Renal cortical epithelial cell (primary cell): Measurements from ENCODE around the gene C12orf75. TPM values are rescaled to one million over a fixed set of nuclear protein-coding genes. Genes with fewer than 3 reads are reported as not detected.
A peak's percentile ranks its signal among the peaks of the same experiment; 100 is the strongest.
"Not testable (repeated sequence)": the region's sequence is repeated elsewhere in the genome, so short reads cannot be mapped to it uniquely, and the experiment has no call there.

ENCODE experiments used
- DNase-seq: peaks from one replicate; pipeline ENCODE4 v3.0.0-alpha.2; 2011; ENCODE audit warnings: low read depth
- total RNA-seq: library from RNA; depleted of rRNA; stranded (reverse); fragments of >200 nt; gene quantifications from 2 replicates; pipeline ENCODE4 v1.2.3, GENCODE V29; 2014

C12orf75 gene
- total RNA-seq, 1 donor from 2014 or later = 468 TPM

DNA sequence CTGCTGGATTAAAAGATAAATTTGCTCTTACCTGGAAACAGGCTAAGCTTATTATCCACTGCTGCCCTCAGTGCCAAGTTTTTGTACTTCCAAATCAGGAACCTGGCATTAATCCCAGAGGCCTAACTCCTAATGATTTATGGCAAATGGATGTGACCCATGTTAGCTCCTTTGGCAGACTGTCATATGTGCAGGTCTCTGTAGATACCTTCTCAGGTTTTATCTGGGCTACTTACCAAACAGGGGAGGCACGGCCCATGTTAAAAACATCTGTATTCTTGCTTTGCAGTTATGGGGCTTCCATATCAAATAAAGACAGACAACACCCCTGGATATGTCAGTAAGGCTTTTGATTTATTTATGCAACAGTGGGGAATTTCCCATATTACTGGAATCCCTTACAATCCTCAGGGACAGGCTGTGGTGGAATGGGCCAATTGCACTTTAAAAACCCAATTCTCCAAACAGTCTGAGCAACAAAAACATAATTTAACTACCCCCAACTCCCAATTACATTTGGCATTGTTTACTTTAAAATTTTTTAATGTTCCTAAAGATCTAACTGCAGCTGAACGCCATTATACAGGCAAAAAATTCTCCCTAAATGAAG, 19.9 kb upstream of the C12orf75 start:
- not testable (repeated sequence) for DNase-seq

DNA sequence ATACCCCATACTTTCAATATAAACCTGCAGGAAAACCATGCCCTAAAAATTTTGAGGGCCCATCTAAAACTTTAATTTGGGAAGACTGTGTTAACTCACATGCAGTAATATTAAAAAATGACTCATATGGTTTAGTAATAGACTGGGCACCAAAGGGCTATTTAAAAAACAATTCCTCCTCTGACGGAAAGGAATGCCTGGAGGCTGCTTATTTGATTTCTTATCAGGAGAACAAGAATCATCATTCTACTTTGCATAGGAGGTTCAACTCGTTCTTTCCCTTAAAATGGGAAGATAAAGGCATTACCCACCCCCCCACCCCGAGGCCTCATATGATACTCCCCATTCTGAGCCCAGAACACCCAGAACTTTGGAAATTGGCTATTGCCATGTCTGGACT, 18.6 kb upstream of the C12orf75 start:
- DNase-seq = peak; percentile 57

DNA sequence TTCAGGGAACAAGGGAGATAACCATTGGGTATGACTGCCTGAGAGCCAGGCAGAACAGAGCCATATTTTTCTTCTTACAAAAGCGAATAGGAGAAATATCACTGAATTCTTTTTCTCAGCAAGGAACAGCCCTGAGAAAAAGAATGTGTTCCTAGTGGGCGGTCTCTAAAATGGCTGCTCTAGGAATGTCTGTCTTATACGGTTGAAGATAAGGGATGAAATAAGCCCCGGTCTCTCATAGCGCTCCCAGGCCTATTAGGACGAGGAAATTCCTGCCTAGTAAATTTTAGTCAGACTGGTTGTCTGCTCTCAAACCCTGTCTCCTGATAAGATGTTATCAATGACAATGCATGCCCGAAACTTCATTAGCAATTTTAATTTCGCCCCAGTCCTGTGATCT, 16.7 kb upstream of the C12orf75 start:
- DNase-seq = not testable (repeated sequence)

DNA sequence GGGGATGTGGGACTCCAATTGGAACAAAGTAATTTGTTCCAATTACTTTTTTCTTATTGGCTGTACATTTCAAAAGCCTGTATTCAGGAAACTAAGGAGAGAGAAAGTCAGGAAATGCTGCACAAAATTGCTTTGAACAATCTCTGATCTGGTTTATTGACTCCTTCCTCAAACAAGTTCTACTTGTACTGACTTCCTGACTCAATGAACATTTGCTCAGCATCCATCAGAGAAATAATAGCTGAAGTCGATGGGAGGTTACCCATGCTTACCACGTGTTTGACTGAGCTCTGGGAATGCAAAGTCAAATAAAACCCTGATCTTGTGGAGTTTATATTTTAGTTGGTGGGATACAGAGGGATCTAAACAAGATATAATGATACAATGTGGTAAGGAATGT, 15.4 kb upstream of the C12orf75 start:
- no peak for DNase-seq

DNA sequence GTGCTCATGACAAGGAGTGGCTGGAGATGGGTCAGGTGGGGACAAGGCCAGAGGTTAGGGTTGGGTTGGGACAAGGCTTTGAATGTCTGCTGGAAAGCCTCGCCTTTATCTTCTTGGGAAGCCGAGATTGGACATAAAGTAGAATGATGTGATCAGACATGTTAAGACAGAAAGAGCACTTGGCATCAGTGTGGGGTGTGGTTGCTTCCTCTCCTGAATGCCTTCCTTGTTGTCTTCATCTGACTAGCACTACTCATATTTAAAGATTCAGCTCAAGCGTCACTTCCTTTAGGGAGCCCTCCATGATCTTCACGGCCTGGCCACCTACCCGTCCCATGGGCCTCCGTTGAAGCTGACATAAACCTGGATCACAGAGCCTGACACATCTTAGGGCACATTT, 14.8 kb upstream of the C12orf75 start:
- no peak for DNase-seq

DNA sequence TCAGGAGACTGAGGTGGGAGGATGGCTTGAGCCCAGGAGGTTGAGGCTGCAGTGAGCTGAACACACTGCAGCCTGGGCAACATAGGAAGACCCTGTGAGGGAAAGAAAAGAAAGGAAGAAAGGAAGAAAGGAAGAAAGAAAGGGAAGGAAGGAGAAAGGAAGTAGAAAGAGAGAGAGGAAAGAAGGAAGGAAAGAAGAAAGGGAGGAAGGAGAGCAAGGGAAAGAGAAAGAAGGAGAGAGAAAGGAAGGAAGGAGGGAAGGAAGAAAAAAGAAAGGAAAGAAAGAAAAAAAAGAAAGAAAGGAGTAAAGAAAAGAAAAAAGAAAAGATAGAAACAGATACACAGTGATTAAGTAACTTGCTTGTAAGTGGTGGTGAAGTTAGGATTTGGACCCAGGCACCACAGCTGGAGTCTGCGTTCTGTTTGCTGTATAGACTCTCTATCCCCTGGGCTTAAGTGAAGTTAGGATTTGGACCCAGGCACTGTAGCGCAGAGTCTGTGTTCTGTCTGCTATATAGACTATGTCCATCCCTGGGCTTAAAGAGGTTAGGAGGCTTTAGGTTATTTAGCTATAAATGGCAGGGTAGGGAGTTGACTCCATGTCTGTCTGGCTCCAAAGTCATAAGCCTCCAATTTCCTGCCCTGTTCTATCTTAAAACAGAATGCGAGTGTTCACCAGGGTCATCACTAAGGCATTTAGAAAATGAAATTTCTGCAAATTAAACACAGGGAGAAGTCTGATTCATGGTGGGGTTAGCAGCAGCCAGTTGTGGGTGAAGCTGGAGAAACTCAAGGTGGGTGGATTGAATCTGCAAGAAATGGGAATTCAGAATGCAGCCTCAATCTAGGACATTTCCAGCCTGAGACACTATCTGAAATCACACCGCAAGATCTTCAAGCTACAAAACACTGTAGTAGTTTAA, 13.3 kb upstream of the C12orf75 start:
- DNase-seq = peak; percentile 80

DNA sequence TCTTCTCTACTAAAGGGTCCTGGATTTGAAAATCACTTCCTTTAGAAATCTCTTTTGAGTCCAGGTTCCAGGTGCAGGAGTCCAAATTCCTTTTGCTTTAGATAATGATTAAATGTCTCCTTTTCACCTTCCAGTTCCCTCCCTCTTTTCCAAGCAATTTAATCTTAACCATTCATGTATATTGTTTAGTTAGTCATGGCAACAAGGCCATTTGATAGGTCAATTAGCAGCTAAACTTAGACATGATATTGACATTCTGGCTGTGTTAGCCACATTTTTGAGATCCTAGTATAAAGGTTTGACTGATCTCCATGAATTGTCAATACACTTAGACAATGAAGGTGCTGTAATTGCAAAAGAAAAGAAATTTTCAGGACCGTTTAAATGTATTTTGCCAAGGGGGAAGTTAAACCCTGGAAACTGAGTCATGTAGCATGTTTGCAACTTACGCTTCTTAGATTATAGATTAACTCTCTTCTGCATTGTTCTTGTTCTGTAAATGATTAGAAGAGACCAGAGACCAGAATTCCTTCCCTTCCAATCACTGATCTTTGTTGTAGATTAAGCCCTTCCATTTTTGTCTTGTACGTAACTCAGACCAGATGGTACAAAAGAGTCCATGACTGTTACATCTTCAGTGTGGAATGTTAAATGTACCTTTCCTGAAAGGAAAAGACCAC, 12.4 kb upstream of the C12orf75 start:
- DNase-seq = peak; percentile 100

DNA sequence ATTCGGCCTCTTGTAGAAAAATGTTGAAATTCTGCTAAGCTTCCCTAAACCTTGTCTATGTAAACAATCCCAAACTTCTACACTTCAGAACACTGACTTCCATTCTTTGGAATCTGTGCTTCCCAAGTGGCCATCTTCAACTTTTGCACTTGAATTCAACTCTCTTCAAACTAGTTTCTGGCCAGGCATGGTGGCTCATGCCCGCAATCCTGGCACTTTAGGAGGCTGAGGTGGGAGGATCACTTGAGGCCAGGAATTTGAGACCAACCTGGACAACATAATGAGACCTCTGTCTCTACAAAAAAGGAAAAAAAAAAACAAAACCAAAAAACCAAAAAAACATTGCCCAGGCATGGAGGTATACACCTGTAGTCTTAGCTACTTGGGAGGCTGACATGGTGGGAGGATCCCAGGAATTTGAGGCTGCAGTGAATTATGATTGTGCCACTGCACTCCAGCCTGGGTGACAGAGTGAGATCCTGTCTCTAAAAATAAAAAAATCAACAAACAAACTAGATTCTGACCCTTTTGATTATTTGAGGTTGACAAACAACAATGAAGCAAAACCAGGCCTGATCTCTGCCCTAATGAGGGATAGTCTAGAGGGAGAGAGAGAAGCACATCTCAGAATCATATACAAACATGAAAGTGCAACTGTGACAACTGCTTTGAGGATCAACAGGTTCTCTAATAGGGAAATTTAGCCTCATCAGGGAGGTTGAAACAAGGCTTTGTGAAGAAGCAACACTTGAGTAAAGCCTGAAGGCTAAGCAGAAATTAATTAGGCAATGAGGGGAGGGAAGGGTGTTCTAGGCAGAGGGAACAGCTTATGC, 11.6 kb upstream of the C12orf75 start:
- DNase-seq = no peak

DNA sequence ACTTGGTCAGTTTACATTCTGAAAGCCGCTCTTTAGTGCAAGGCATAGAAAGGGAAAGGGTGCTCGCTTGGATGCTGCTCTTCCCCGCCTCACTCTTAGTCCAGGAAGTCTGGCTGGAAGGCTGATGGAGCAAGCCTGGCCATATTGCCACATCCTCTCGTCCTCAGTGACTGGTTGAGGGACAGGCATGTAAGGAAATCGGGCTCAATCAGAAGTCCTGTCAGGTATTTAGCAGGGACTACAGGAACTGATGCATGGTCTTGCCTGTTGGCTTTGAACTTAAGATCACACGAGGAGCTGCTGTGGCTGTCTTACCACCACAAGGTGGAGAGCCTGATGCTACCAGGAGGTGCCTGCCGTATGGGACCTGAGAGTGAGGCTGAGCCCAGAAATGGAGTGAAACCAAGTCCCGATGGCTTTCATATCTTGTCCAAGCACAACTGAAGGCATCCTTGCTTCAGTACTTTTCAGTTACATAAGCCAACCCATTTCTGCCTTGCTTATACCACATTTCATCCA, 10.7 kb upstream of the C12orf75 start:
- DNase-seq = no peak

DNA sequence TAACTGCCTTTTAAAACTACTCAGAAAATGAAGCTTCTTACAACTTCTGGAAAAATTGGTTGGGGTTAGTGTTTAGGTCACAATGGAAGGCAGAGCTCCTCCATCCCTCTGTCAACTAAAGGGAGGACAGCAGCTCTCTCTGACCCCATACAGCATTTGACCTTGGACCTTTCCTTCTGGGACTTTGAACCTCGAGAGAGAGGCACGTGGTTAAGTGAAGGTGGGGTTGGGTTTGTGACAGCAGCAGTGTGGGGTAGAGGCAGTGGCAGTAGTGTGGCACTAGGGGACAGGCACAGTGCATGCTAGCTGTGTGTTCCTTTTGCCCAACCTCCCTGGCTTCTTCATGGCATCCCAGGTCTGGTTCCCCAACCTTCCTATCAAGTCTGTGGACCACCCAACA, 9.4 kb upstream of the C12orf75 start:
- no peak for DNase-seq

DNA sequence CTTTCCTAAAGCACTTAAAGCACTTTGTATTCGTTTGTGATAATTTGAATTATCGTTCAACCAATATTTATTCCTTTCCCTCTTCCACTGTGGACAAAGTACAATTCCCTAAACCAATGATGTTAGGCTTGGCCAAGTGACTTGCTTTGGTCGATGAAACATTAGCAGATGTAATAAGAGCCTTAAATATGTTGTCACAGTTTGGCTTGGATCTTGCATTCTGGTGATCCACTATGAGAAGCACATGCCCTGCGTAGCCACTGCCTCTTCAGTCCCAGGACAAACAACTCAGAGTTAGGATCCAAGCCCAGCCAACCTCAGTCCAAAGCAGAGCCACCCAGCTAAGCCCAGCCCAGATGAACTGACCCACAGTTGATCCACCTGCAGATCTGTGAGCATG, 8.4 kb upstream of the C12orf75 start:
- DNase-seq = peak; percentile 70

DNA sequence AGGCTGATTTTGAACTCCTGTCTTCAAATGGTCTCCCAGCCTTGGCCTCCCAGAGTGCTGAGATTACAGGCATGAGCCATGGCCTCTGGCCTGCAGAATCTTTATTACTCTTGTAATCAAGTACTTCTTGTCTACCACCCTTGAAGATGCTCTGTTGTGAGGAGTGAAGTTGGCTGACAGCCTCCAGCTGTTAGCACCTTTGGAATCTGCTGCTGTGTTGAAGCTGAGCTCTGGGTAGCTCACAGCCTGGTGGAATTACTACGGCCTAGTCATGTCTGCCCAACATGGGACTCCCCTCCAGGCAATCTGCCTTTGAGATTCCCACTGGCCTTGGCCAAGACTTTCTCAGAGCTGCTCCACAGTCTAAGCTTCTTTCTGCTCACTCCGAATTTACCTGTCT, 5.8 kb upstream of the C12orf75 start:
- peak; percentile 34 for DNase-seq

DNA sequence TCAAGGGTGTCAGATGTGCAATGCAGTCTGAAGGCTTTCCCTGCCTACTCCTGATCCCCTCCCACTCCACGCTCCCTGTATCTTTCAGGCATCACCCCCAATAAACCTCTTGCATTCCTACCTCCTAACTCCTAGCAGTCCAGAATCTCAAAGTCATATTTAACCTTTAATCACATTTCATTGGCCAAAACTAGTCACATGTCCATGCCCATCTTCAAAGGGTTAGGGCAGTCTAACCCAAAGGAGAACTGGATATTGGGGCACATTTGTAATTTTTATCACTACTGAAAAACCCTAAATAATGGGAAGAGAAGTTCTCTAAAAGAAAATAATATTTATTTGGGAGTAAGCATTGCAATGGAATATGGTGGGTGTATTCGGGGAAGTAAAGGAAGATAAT, 5.4 kb upstream of the C12orf75 start:
- DNase-seq = no peak

DNA sequence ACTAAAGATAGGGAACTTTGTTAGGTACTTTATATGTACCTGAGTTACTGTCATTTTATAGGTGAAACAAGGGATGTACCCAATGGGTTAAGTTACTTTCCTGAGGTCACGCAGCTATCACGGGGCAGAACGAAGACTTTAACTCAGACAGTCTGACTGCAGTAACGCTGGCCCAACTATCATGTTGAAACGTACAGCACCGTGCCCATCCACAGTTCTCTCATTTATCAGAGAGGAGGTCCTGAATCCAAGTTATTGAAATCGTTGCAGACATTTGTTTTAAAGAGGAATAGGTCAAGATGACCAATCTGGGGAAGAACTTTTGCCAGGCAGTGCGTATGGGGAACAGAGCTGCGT, 587 bp upstream of the C12orf75 start:
- no peak for DNase-seq

DNA sequence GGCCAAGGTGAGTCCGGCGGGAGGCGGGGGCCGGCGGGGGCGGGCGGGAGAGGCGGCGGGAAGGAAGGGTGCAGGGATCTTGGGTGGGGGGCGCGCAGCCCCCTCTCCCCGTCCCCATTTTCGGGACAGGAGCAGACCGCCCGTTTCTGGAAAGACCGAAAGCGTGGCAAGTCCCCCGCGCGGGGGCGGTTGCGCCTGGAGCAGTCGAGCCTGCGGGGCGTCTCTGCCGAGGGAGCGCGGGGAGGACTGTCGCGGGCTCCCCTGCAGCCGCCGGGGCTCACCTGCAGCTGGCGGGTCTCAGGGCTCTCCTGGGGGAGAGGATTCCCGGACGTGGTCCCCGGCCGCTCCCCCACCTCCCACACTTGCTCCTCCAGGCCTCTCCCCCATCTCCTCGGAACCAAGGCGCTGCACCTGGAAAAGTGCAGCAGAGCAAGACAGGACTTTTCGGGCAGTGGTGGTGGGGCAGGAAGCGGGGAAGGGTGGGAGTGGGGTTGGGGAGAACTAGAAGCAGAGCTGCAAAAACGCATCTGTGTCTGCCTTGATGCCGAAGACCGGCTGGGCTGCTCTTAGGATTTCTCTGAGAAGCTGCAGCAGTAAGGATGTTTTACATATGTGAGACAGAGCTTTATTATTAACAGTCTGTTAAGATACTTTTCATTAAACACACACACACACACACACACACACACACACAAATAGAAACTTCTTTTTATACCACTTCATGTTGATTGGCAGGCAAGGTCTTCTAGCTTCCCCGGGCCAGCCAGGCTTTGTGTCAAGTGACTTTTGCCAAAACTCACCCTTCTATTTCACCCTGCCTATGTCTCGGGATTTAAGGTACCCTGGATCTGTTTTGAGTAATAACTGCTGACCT, 677 bp downstream of the C12orf75 start:
- no peak for DNase-seq

DNA sequence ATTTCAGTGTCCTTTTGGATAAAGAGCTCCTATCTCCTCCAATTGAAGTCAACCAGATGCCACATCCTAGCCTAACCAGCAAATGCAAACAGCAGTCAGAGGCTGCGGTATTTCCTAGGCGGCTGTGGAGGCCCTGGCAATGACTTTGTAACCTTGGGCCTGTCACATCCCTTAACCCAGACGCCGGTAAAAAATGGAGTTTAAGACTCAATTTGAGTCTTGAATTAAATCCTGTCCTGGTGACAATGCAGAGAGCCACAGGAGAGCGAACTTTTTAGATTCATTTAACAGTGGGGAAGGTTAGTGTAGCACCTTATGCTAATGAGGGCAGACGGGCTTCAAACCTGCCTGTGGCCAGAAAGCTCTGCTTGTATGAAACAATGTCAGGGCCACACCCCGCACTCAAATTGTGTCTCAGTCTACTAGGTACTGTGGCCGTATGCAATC, 1.3 kb downstream of the C12orf75 start:
- DNase-seq = peak; percentile 53

DNA sequence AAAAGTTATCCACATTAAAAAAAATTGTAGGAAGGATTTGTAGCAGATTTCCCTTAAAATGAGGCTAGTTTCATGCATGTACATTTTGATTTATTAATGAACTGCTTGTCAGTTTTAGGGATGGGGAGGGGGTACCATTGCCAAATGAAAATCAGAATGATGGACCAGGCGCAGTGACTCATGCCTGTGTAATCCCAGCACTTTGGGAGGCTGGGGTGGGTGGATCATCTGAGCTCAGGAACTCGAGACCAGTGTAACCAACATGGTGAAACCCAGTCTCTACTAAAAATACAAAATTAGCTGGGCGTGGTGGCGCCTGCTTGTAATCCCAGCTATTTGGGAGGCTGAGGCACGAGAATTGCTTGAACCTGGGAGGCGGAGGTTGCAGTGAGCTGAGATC, 1.8 kb downstream of the C12orf75 start:
- DNase-seq = peak; percentile 57

DNA sequence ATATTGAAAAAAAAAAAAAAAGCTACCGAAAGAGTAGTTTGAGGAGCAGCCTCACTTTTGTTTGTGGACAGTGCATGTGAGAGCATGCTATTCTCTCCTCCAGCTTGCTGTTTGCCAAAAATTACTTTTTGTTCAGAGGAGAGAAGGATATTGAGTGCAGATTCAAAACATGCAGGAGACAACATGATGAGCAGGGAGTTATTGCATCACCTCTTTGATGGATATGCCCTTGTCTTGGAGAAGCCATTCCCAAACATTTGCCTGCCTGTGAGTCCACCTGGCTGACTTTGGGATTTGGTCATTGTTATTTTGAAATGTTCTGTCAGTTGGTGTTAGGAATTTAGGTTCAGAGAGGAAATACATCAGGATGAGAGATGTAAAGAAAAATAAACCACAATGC, 2.4 kb downstream of the C12orf75 start:
- DNase-seq = no peak

DNA sequence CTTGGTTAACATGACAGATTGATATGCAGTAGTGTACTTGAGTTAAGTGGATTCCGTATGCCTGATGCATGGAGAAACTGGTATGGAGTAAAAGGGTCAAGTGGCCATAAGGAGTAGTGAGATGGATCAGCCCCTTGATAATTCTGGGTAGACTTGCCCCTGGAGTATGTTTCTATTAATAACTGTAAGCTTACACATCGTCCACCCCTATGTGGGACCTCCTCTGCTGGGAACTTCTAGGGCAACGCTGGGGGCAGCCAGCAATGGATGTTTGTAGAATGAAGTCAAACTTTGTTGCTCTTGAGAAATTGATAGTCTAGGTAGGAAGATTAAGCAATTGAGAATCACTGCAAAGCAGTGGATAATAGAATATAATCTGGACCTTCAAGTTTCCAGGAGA, 3.5 kb downstream of the C12orf75 start:
- DNase-seq = no peak

DNA sequence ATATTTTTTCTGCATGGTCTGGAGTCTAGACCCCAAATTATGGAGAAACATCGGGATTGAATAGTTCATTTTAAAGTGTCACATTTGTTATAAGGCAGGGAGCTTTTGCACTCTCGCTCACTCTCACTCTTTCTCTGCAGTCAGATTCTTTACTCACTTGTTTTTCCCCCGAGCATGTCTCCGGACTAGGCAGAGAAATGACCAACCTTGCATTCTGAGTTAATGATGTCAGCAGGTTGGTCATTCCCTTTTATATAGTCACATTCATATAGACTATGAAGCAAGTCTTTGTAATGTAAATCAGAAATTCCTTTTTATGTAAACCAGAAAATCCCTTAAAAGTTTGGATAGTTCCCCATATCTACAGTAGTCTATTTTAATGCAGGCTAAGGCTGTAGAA, 4.1 kb downstream of the C12orf75 start:
- DNase-seq = peak; percentile 50

DNA sequence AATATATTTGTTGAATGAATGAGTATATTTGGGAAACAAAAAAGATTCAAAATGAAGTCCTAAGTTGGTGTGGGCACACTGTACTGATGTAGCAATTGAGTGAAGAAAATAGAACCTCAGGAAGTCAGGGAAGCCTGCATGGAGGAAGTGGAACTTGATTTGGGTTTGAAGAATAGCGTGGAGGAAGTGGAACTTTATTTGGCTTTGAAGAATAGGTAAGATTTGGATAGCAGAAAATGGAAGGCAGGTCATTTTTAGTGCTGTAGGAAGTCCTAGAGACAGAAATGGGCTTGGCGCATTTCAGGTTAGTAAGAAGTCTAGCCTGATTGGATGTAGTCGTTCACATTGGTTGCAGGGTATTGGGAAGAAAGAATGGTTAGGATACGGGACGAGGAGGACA, 5.4 kb downstream of the C12orf75 start:
- no peak for DNase-seq
